Measurements from ENCODE around the gene PCYT2.

The PCYT2 gene

GRCh38 chr17:81902653-81903414, 8.4 kb downstream of the PCYT2 start (continued):
- TF ChIP-seq ZNF692 (tag by site-specific recombination; IDR thresholded peaks at IDR 0.05) (no peak), ZNF701 (tag by site-specific recombination; IDR thresholded peaks at IDR 0.05) (no peak), ZNF426 (tag by site-specific recombination; IDR thresholded peaks at IDR 0.05) (no peak), PRDM4 (tag by site-specific recombination; IDR thresholded peaks at IDR 0.05) (no peak), ZNF404 (tag by site-specific recombination; IDR thresholded peaks at IDR 0.05) (no peak)

- Histone ChIP-seq H3K4me3 (ENCODE audit: low read depth, low read length) (no peak within 1 kb of the TSS), H3K4me1 (ENCODE audit: control insufficient read depth, insufficient read depth, low read length) (0 out of 2 replicates have a peak, but pooled peaks cover 4% of the 10 kb centered on the region), H3K9me3 (ENCODE audit: control insufficient read depth, insufficient read depth, low read depth, low read length) (no peaks in the 10 kb centered on the region), H3K27ac (ENCODE audit: extremely low read depth, low read depth, low read length) (no peak within 1 kb of the TSS), H3K36me3 (ENCODE audit: control insufficient read depth in 2 of 2, insufficient read depth in 1 of 2, low read length in 2 of 2) (peaks cover 13 to 75% of the 10 kb centered on the region in 2 experiments)
- no peak for TF ChIP-seq ZNF214 (tag by site-specific recombination; IDR thresholded peaks at IDR 0.05; ENCODE audit: borderline replicate concordance)
- POLR2A ChIA-PET: interaction anchor here (1.1 to 2.2 kb wide), 3 partner anchors 8 to 121 kb away, joined by 3 to 6 read pairs (median 4); partner anchors contain the start of genes CENPX and LRRC45
- CTCF ChIA-PET: no interaction called here
These were observed 9.1 kb downstream of the PCYT2 start, which contains the start of gene NPB for GRCh38 chr17:81902023-81902652. Gene NPB (plus strand): TSS chr17:81902238. CDS start chr17:81902278, 40 bp downstream.

GRCh38 chr17:81901167-81902022, 9.8 kb downstream of the PCYT2 start:
- H3K4me3 ChIP-seq (ENCODE audit: low read depth, low read length): no peak overlapping the region
- TF ChIP-seq ZNF37A (tag by site-specific recombination; IDR thresholded peaks at IDR 0.05) (no peak), GLIS2 (tag by site-specific recombination; IDR thresholded peaks at IDR 0.05) (peak; percentile 61), HIC1 (tag by site-specific recombination; IDR thresholded peaks at IDR 0.05) (peak; percentile 67; the same call in 1 of the 2 replicates), ZNF121 (tag by site-specific recombination; IDR thresholded peaks at IDR 0.05) (no peak), ZFP41 (tag by site-specific recombination; IDR thresholded peaks at IDR 0.05; ENCODE audit: borderline replicate concordance) (no peak), EGR2 (tag by site-specific recombination; IDR thresholded peaks at IDR 0.05; ENCODE audit: low read depth) (peak; percentile 5; the same call in 1 of the 2 replicates), ZNF366 (tag by site-specific recombination; conservative IDR thresholded peaks at IDR 0.05) (no peak), ZNF629 (tag by site-specific recombination; IDR thresholded peaks at IDR 0.05) (no peak), PBX3 (CRISPR knock-in tag; IDR thresholded peaks at IDR 0.05) (no peak), ZBTB17 (tag by site-specific recombination; IDR thresholded peaks at IDR 0.05) (peak; percentile 23; the same call in 1 of the 2 replicates), KLF17 (tag by site-specific recombination; IDR thresholded peaks at IDR 0.05) (no peak), ZFHX2 (tag by site-specific recombination; conservative IDR thresholded peaks at IDR 0.05) (peak; percentile 16)
- H3K9me3 ChIP-seq (ENCODE audit: control insufficient read depth, insufficient read depth, low read depth, low read length): no peaks in the 10 kb centered on the region
- ChIA-PET CTCF (interaction anchor here (0.9 kb wide), 1 partner anchor 205 kb away, joined by 5 read pairs; no protein-coding TSS in a partner anchor), POLR2A (interaction anchor here (1.1 to 2.2 kb wide), 2 partner anchors 8 to 121 kb away, joined by 4 to 6 read pairs; partner anchors contain the start of genes CENPX and LRRC45)
- H3K36me3 ChIP-seq (ENCODE audit: control insufficient read depth in 2 of 2, insufficient read depth in 1 of 2, low read length in 2 of 2): peaks cover 20 to 72% of the 10 kb centered on the region in 2 experiments
- 0 out of 2 replicates have a peak, but pooled peaks cover 4% of the 10 kb centered on the region for H3K4me1 ChIP-seq (ENCODE audit: control insufficient read depth, insufficient read depth, low read length)
- H3K27ac ChIP-seq (ENCODE audit: extremely low read depth, low read depth, low read length): no peak overlapping the region

Measured in HEK293 (cell line).